ENCODE results near the gene ADAMTS6. TPM values are rescaled to one million over a fixed set of nuclear protein-coding genes. Genes with fewer than 3 reads are reported as not detected.

ADAMTS6 gene
- total and polyA plus RNA-seq, 2 of the 13 experiments (the other 11 are each of a cell fraction or from before 2014, with no cell fraction given) = 3.1 to 8.2 TPM

- TF ChIP-seq AHDC1 (CRISPR knock-in tag; IDR thresholded peaks at IDR 0.05; ENCODE audit: borderline replicate concordance) (no peak), MTF1 (CRISPR knock-in tag; IDR thresholded peaks at IDR 0.05) (no peak), RERE (CRISPR knock-in tag; IDR thresholded peaks at IDR 0.05; ENCODE audit: low read depth) (no peak), EP300 (IDR thresholded peaks at IDR 0.05; ENCODE audit: low read depth in 2 of 2, low read length in 2 of 2) (no peak), EP300 (CRISPR knock-in tag; IDR thresholded peaks at IDR 0.05; ENCODE audit: borderline replicate concordance) (no peak), FUBP1 (CRISPR knock-in tag; IDR thresholded peaks at IDR 0.05; ENCODE audit: borderline replicate concordance) (no peak), ZNF276 (CRISPR knock-in tag; IDR thresholded peaks at IDR 0.05; ENCODE audit: low read depth) (no peak), HNRNPK (IDR thresholded peaks at IDR 0.05; ENCODE audit: low read depth, low read length, poor library complexity, severe bottlenecking) (no peak)
- TF ChIP-seq, protein P1, sequence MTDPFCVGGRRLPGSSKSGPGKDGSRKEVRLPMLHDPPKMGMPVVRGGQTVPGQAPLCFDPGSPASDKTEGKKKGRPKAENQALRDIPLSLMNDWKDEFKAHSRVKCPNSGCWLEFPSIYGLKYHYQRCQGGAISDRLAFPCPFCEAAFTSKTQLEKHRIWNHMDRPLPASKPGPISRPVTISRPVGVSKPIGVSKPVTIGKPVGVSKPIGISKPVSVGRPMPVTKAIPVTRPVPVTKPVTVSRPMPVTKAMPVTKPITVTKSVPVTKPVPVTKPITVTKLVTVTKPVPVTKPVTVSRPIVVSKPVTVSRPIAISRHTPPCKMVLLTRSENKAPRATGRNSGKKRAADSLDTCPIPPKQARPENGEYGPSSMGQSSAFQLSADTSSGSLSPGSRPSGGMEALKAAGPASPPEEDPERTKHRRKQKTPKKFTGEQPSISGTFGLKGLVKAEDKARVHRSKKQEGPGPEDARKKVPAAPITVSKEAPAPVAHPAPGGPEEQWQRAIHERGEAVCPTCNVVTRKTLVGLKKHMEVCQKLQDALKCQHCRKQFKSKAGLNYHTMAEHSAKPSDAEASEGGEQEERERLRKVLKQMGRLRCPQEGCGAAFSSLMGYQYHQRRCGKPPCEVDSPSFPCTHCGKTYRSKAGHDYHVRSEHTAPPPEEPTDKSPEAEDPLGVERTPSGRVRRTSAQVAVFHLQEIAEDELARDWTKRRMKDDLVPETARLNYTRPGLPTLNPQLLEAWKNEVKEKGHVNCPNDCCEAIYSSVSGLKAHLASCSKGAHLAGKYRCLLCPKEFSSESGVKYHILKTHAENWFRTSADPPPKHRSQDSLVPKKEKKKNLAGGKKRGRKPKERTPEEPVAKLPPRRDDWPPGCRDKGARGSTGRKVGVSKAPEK (CRISPR knock-in tag; IDR thresholded peaks at IDR 0.05; ENCODE audit: borderline replicate concordance) = peak; percentile 52; the same call in 1 of the 2 replicates
Observed at GRCh38 chr5:65480306-65480865, 1.3 kb downstream of the ADAMTS6 start (continued).
